Stimulated activated CD4-positive, alpha-beta T cell treated with anti-CD3 and anti-CD28 coated beads, TNF-alpha, amount 100 ng/mL, for 48 hours (primary cell): ENCODE data around the gene ROR2.

Experiments used
- DNase-seq, 3 donors: peaks; one replicate each; pipeline ENCODE4 v3.0.0-alpha.2; 2020; ENCODE audit warnings: low read depth in 3 of 3

ROR2 gene

DNA sequence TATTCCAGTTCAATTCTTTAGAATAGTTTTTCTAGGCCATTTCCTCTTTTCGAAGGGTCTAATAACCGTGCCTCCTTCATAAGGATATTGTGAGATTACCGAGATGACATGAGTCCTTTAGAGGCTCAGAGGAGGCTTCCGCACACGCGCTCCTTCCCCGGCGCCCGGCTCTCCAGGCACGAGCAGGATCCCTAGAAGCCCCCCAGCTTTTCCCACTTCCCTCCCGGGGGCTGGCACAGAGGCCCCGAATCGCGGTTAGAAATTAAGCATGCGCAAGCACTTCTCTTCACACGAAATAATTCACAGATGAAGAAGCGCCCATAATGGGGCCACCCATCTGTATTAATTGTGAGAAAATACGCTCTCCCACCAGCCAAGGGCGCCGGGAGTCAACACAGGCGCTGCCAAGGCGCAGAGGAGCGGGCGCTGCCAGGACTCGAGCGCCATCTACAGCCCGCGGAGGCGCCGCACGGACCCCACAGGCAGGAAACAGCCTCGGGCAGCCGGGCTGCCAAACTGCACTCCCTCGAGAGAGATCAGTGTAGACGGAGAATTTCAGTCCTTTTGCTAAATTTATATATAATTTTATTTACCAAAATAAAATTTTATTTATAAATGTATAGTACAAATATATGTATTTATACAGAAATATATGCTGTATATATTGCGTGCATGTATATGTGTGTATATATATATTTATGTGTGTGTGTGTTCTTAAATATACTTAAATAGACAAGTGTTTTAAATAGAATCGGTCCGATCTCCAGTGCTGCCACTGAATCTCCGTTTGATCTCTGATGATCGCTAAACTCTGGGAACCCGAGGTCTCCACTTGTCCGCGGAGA, 268.3 kb downstream of the ROR2 start:
- DNase-seq: peak; percentile 55 to 69 (median 63)

DNA sequence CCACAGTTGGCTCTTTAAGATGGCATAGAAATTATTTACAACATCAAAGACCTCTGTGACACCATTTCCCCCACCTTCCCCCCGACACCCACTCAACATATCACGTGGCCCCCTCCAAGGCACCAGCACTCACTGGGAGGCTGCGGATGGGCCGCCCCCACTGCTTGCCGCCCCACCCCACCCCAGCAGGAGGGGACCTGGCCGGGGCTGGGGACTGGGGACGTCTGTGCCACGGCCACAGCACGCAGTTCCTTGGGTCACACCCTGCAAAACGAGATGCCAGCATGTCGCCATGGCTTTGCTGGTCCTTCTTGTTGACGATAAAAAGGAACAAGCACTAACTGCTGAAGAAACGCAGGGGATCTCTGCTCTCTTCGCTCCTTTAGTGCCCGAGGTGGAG, 269.0 kb downstream of the ROR2 start:
- no peak for DNase-seq

GRCh38 chr9:91680106-91680505, 269.9 kb downstream of the ROR2 start:
- no peak for DNase-seq

- DNase-seq: no peak
These were observed 271.0 kb downstream of the ROR2 start for GRCh38 chr9:91678807-91679580.

- no peak for DNase-seq
These were observed 272.1 kb downstream of the ROR2 start for GRCh38 chr9:91677822-91678436.

DNA sequence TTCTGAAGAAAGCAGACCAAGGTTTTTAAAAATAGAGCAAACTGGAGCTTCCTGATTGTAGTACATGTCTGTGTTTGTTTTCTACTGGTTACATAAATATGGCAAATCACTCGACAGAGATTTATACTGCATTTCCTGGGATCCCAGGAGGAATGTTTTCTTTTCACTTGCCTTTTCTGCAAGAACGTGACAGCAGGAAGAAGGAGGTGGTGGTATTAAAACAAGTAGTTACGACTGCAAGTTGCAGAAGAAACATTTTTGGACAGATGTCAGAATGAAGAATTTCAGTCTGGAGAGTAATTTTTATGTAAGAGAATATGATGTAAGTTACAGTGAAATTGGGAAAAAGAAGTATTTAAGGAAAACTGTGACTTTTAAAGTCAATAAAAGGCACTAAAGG, 272.7 kb downstream of the ROR2 start:
- DNase-seq: no peak

DNA sequence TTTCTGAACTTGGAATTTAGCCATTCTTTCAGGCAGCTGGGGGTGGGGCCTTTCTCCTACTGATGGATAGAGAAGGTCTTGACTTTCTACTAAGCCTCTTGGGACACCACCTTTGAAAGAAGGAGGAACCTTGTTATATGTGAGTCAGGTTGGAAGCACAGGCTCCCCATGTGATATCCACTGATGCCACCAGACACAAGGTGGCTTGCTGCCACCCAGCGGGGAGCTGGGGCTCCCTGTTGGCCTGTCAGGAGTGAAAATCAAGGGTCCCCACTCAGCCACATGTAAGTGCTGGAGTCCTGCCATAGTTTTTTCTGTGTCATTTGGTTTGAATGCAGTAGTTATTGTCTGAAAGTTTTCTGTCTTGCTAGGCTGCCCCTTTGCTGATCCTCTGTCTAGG, 274.0 kb downstream of the ROR2 start:
- no peak for DNase-seq

DNA sequence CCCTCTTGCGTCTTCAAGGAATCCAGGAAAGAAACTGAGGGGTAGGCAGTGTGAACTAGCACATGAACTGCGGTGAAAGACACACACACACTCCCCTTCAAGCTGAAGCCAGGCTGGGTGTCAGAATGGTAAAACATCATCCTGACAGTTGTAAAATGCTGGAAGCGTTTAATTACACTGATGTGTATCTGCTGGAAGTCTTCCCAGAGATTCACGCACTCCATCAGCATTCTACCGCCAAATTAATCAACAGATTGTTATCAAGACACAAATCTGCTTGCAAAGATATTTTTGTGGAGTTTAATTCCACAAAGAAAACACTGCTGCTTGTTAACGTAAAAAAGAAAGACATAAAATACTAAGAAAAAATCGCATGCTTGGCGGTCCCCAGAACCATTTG, 285.4 kb downstream of the ROR2 start:
- no peak for DNase-seq

- no peak for DNase-seq
These were observed 286.2 kb downstream of the ROR2 start for GRCh38 chr9:91663858-91664257.

DNA sequence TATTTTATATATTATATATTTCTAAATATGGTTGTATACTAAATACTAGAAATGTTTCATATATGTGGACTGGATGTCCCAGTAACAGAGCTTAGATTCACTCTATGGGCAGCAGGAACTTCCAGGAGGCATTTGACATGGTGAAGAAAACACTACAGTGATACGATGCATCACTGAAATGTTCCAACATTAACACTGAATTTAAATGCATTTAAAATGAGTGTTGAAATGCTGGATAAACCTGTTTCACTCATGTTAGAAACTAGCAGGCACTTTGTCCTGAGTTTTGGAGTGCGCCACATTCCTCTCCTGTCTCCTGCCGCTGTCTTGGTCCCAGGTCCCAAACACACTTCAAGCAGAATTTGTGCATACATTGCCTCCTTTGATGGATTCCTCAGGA, 288.6 kb downstream of the ROR2 start:
- DNase-seq: no peak

DNA sequence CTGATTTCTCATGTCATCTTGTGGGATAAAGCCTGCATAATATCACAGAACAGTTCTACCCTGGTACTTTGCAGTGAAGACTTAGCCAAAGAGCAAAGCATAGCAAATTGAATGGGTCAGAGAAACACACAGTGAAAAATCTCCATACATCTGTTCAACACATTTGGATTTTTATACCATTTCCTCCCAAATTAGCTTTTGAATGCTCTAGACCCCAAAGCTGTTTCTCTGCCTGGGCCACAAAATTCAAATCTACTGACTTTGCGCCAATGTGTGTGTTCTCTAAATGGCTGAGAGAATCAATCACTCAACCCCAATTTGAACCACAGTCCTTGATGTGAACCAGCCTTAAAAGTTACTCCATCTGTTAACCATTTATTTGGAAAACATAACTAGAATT, 289.5 kb downstream of the ROR2 start:
- no peak for DNase-seq

DNA sequence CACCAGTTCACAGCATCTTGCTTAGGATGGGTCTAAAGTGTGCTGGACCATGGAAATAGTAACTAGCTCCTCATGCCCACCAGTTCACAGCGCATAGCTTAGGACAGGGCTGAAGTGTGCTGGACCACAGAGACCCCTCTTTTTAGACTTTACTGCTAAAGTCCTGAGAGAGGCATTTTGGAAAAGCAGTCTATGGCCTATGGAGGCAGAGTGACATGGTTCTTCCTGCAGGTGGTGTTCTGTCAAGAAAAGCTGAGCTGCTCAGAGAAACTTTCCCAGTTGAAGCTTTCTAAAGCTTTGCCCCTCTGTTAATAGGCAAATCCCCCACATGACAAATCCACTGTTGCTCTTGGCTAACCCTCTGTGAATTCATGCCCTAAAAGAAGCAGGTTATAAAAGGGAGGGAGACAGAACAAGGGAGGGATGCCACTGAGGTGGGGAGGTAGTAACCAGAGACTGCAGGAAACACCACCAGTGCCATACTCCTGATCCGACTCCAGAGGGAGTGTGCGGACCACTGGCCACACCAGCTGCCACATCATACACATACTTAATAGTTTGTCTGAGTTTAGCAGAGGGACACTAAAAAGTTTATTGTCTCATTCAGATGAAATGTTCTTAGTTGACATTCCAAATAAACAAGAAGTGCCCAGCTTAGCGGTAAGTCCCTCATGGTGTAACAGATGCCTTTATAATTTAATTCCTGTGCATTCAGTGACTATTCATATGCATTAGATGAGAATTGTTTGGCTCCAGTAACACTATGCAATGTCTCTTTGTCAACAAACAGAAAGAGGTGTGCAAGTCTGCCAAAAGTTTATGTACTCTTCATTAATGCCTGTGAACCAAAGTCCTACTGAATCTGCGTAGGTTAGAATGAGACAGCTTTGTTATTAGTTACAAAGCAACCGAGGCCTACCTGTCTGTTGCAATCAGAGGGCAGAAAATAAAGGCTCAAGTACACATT, 290.2 kb downstream of the ROR2 start:
- DNase-seq: no peak

DNA sequence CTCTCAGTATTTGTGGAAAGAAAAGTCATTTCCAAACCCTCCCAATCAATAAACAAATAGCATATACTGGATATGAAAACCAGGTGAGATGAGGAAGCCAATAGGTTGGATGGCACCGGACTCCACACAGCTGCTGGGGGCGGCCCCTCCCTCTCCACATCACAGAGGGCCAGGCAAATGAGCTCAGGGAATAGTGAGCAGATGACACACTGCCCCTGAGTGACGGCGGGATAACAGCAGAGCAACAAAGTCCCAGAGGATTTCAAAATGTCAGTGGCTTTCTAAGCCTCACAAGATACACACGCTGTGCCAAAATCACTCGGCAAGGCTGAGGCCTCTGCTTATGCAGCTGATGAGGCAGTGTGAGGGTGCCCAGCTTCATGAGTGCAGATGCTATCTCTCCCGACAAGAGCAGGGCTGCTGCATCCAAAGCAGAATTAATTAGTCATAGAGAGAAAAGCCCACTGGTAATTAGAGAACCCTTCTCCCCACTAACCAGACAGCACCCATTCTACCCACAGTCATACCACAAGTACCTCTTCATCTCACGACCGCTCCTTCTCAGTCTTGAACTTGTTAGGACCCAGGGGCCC, 291.4 kb downstream of the ROR2 start:
- DNase-seq: no peak

- no peak for DNase-seq
These were observed 292.5 kb downstream of the ROR2 start for GRCh38 chr9:91657501-91657900.

DNA sequence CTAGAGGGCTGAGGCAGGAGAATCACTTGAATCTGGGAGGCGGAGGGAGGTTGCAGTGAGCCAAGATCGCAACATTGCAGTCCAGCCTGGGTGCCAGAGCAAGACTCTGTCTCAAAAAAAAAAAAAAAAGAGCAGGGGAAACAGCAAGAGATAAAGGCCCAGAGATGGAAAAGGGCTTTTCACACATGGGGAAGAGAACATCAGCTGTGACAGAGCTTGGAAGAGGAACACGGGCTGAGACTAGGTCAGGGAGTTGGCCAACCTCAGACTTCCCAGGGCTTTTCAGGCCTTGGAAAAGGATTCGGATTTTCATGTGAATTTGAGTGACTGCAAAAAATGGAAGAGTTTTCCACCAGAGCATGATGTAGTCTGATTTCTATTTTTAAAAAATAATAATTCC, 294.4 kb downstream of the ROR2 start:
- DNase-seq: no peak

GRCh38 chr9:91655215-91655614, 294.8 kb downstream of the ROR2 start:
- DNase-seq: no peak

- no peak for DNase-seq
These were observed 295.5 kb downstream of the ROR2 start for GRCh38 chr9:91654527-91654926.

DNA sequence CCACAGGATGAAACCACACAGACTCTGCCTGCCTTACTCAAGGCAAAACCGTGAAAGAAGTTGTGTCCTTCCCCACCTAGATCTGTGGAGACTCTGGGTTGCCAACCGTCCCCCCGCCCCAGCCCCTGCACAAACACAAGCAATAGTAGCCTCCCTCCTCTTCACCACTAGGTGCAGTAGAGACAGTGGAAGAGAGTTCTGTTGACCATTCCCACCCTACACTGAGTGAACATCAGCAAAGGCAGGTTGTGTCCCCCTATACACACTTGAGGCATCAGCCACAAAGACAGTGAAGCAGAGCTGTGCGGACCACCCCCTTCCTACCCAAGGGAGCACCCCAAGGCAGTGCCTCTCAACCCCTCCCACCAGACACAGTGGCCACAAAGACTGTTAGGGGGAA, 302.7 kb downstream of the ROR2 start:
- no peak for DNase-seq

DNA sequence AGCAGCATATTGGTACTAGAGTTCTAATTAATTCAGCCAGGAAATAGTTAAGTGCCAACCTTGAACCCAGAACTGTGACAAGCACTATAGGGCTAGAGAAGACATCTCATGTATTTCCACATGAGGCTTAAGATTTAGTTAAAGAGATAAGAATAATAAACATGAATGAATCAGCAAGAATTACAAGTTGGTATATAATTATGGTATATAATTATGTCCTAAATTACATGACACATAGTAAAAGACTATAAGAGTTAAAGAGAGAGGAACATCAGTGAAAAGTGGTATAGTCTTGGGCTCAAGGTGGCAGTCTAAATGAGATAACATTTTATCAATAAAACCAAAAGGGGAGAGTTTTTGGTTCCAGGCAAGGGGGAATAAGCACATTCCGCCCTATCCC, 303.3 kb downstream of the ROR2 start:
- DNase-seq: no peak

DNA sequence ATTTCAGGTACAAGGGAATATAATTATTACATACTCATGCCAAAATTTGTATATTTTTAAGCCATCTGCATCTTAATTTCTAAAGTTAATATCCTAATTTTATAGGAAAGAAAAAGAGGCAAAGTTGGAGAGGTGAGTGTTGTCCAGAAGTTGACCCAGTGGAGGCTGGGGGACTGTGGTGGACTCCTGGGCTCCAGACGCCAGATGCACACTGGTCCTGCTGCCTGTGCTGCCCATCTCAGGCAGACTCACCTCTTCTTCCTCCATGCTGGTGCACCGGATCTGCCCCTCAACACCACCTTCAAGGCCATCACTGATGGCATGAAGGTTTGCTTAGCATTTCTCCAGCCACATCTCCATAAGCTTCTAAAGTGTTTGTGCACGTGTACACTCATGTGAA, 305.6 kb downstream of the ROR2 start:
- no peak for DNase-seq

DNA sequence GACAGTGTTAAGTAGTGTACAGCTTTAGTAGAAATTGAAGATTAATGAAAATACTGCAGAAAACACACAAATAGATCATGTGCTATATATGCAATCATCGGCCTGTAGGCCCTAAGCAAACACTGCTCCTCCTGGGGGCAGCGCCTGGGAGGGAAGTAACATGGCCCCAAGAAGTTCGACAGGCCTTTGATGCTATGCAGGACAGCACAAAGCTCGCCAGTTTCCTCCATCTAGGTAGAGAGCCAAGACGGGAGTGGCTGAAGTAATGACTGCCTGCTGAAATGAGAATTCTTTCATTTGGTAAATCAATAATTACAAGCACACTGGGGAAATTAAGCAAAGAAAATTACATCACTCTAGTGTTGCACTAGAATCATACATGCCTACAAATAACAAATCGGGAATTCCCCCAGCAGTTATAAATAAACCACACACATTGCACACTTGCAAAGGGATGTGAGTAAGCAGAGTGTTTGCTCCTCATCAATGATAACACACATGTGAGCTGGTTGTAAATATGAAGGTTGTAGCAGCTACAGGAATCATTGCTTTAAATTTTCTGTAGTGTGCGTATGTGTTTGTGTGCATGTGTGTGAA, 306.4 kb downstream of the ROR2 start:
- no peak for DNase-seq
